Lower leg skin (tissue), 3 donors: Measurements from ENCODE around the gene FOXD4L6.
"Not testable (repeated sequence)": the region's sequence is repeated elsewhere in the genome, so short reads cannot be mapped to it uniquely, and the experiment has no call there.

ENCODE experiments used
- POLR2A ChIP-seq, 2 donors: fragments of 450-650 bp; IDR thresholded peaks; one replicate each; pipeline ENCODE4 v1.6.1; 2016 to 2017; ENCODE audit warnings: antibody characterized with exemption in 2 of 2, mild to moderate bottlenecking in 1 of 2, moderate library complexity in 1 of 2
- TF ChIP-seq, protein P1 (sequence below), 3 donors: fragments of 450-650 bp; IDR thresholded peaks; one replicate each; pipeline ENCODE4 v1.5.1; 2016; ENCODE audit warnings: antibody characterized with exemption in 3 of 3, mild to moderate bottlenecking in 3 of 3, moderate library complexity in 2 of 3

DNA sequence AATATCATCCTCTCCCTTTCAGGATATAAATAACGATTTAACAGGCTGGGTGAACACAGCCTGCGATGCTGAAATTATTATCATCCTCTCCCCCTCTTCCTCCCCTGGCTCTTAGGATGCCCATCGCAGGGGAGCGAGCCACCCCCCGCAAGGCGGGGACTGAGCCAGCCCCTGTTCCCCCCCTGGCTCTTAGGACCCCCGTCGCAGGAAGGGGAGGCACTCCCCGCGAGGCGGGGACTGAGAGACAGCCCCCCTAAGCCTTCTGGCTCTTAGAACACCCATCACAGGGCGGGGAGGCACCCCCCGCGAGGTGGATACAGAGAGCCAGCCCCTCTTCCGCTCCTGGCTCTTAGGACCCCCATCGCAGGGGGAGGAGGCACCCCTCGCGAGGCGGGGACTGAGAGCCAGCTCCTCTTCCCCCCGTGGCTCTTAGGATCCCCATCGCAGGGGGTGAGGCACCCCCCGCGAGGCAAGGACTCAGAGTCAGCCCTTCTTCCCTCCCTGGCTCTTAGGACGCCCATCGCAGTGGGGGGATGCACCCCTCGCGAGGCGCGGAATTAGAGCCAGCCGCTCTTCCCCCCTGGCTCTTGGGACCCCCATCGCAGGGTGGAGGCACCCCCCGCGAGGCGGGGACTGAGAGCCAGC is 21.9 kb downstream of the FOXD4L6 start:
- TF ChIP-seq, protein P1, sequence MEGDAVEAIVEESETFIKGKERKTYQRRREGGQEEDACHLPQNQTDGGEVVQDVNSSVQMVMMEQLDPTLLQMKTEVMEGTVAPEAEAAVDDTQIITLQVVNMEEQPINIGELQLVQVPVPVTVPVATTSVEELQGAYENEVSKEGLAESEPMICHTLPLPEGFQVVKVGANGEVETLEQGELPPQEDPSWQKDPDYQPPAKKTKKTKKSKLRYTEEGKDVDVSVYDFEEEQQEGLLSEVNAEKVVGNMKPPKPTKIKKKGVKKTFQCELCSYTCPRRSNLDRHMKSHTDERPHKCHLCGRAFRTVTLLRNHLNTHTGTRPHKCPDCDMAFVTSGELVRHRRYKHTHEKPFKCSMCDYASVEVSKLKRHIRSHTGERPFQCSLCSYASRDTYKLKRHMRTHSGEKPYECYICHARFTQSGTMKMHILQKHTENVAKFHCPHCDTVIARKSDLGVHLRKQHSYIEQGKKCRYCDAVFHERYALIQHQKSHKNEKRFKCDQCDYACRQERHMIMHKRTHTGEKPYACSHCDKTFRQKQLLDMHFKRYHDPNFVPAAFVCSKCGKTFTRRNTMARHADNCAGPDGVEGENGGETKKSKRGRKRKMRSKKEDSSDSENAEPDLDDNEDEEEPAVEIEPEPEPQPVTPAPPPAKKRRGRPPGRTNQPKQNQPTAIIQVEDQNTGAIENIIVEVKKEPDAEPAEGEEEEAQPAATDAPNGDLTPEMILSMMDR (IDR thresholded peaks at IDR 0.05), result not testable (repeated sequence)
- not testable (repeated sequence) for TF ChIP-seq POLR2A (IDR thresholded peaks at IDR 0.05)
